AG04450 (cell line): ENCODE results near the gene MSI2. TPM values are rescaled to one million over a fixed set of nuclear protein-coding genes. Genes with fewer than 3 reads are reported as not detected.

ENCODE experiments used
- CTCF ChIA-PET: fragments of 300-600, 350-600 bp; formaldehyde crosslinking; extraction: SDS; loops from one replicate; lab custom pipeline; 2022; ENCODE audit warnings: antibody characterized with exemption, inconsistent platforms; lab: Charles Lee
- POLR2A ChIA-PET: fragments of 350-600 bp; formaldehyde crosslinking; extraction: SDS; loops from one replicate; lab custom pipeline; 2021; ENCODE audit warnings: antibody characterized with exemption, inconsistent platforms; lab: Yijun Ruan, JAX
- DNase-seq: peaks from one replicate; pipeline ENCODE4 v3.0.0-alpha.2; 2011; ENCODE audit warnings: low read depth, low spot score
- H3K27ac ChIP-seq: one replicate; pipeline ENCODE4 v1.5.1; 2012; ENCODE audit warnings: low read depth, low read length, control low read depth
- H3K27me3 ChIP-seq: one replicate; pipeline ENCODE4 v1.6.0; 2012; ENCODE audit warnings: low read length; ENCODE audit not compliant: control insufficient read depth, insufficient read depth
- H3K4me3 ChIP-seq: 2 replicates; pipeline ENCODE4 v1.5.1; 2011; ENCODE audit warnings: mild to moderate bottlenecking, low read depth, low read length, control low read depth
- H3K9me3 ChIP-seq: 2 replicates; pipeline ENCODE4 v1.5.1; 2012; ENCODE audit warnings: low read length; ENCODE audit not compliant: control insufficient read depth, insufficient read depth
- CTCF ChIP-seq: IDR thresholded peaks from 2 replicates; pipeline ENCODE4 v1.5.1; 2011; ENCODE audit warnings: low read depth, low read length, control low read depth, inconsistent platforms
- polyA plus RNA-seq: library from polyadenylated mRNA; depleted of rRNA; stranded (reverse); fragments of >200 nt; gene quantifications from 2 replicates; pipeline ENCODE4 v1.2.3, GENCODE V29; 2011

MSI2 gene
- polyA plus RNA-seq, 1 experiment = 26.2 TPM

- no peak for TF ChIP-seq CTCF
- Histone ChIP-seq H3K27ac (no peak overlapping the region), H3K27me3 (peaks cover 22% of the 10 kb centered on the region), H3K9me3 (no peaks in the 10 kb centered on the region), H3K4me3 (no peak overlapping the region)
- ChIA-PET POLR2A (interaction anchor here (0.6 kb wide), 1 partner anchor 417 kb away, joined by 5 read pairs; no protein-coding TSS in a partner anchor), CTCF (no interaction called here)
- no peak for DNase-seq
These were observed 449.8 kb downstream of the MSI2 start for GRCh38 chr17:57705921-57706695.

- no peak for DNase-seq
- POLR2A ChIA-PET = no interaction called here
- Histone ChIP-seq H3K27ac (no peak overlapping the region), H3K9me3 (no peaks in the 10 kb centered on the region), H3K27me3 (peaks cover 22% of the 10 kb centered on the region), H3K4me3 (no peak overlapping the region)
- TF ChIP-seq CTCF = no peak
- CTCF ChIA-PET = no interaction called here
These were observed 450.4 kb downstream of the MSI2 start for GRCh38 chr17:57706761-57707160.

GRCh38 chr17:57707892-57708291, 451.6 kb downstream of the MSI2 start:
- no peak for TF ChIP-seq CTCF
- ChIA-PET CTCF (interaction anchor here (1.9 kb wide), 1 partner anchor 36 kb away, joined by 6 read pairs; no protein-coding TSS in a partner anchor), POLR2A (no interaction called here)
- Histone ChIP-seq H3K27me3 (peaks cover 22% of the 10 kb centered on the region), H3K4me3 (no peak overlapping the region), H3K27ac (no peak overlapping the region), H3K9me3 (no peaks in the 10 kb centered on the region)
- no peak for DNase-seq

- DNase-seq = no peak
- POLR2A ChIA-PET = no interaction called here
- H3K9me3 ChIP-seq = no peaks in the 10 kb centered on the region
- H3K27ac ChIP-seq = no peak overlapping the region
- no peak for TF ChIP-seq CTCF
- CTCF ChIA-PET = interaction anchor here (1.9 kb wide), 1 partner anchor 36 kb away, joined by 6 read pairs; no protein-coding TSS in a partner anchor
- H3K4me3 ChIP-seq = no peak overlapping the region
- H3K27me3 ChIP-seq = peaks cover 26% of the 10 kb centered on the region
These were observed 452.1 kb downstream of the MSI2 start for GRCh38 chr17:57708410-57708809.

- Histone ChIP-seq H3K9me3 (no peaks in the 10 kb centered on the region), H3K4me3 (no peak overlapping the region), H3K27me3 (peaks cover 29% of the 10 kb centered on the region), H3K27ac (no peak overlapping the region)
- POLR2A ChIA-PET = no interaction called here
- no peak for DNase-seq
- CTCF ChIA-PET = interaction anchor here (1.4 kb wide), 1 partner anchor 115 kb away, joined by 4 read pairs; no protein-coding TSS in a partner anchor
- no peak for TF ChIP-seq CTCF
These were observed 456.8 kb downstream of the MSI2 start for GRCh38 chr17:57713140-57713539.
